ENCODE measurements around the gene VPS13A. TPM values are rescaled to one million over a fixed set of nuclear protein-coding genes. Genes with fewer than 3 reads are reported as not detected.
A peak's percentile ranks its signal among the peaks of the same experiment; 100 is the strongest.

The VPS13A gene
- total RNA-seq, 1 donor from 2014 or later, result 46.0 TPM

DNA sequence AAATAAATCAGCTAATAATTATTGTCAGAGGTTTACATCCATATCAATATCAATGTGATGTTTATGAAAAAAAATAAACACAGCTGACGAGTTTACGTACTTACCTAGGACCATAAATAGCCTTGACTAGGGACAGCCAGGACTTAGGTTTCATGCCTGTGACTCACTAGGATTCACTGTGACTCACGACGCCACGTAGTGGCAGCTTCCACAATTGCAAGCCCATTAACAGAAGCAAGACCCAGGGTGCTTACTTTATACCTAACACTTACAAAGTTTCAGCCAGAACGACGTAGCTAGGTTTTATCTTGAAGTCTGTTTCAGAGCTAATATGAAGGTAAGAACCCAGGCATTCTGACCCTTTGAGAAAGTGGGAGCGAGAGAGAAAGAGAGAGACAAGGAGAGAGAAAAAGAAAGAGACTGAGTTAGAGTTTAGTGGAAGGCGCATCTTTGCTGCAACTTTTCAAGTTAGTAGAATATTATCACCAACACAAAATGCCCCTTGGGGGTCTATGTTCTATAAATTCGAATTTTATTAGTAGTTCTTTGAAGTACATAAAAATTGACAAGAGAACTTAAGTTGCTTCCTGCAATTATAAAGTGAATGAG is 279.6 kb downstream of the VPS13A start:
- no peak overlapping the region for H3K27ac Mint-ChIP-seq (ENCODE audit: unreplicated experiment)
- TF ChIP-seq, protein P1, sequence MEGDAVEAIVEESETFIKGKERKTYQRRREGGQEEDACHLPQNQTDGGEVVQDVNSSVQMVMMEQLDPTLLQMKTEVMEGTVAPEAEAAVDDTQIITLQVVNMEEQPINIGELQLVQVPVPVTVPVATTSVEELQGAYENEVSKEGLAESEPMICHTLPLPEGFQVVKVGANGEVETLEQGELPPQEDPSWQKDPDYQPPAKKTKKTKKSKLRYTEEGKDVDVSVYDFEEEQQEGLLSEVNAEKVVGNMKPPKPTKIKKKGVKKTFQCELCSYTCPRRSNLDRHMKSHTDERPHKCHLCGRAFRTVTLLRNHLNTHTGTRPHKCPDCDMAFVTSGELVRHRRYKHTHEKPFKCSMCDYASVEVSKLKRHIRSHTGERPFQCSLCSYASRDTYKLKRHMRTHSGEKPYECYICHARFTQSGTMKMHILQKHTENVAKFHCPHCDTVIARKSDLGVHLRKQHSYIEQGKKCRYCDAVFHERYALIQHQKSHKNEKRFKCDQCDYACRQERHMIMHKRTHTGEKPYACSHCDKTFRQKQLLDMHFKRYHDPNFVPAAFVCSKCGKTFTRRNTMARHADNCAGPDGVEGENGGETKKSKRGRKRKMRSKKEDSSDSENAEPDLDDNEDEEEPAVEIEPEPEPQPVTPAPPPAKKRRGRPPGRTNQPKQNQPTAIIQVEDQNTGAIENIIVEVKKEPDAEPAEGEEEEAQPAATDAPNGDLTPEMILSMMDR (IDR thresholded peaks at IDR 0.05; ENCODE audit: unreplicated experiment), result peak; percentile 79
- peaks cover 4% of the 10 kb centered on the region for H3K36me3 Mint-ChIP-seq (ENCODE audit: low read depth, unreplicated experiment)
- H3K4me3 Mint-ChIP-seq (ENCODE audit: unreplicated experiment), result no peak overlapping the region
- H3K9me3 Mint-ChIP-seq (ENCODE audit: unreplicated experiment), result no peaks in the 10 kb centered on the region
- peaks cover 2% of the 10 kb centered on the region for H3K27me3 Mint-ChIP-seq (ENCODE audit: unreplicated experiment)
- peak; percentile 89 for DNase-seq (ENCODE audit: low spot score)
- H3K4me1 Mint-ChIP-seq (ENCODE audit: unreplicated experiment), result peaks cover 11% of the 10 kb centered on the region

DNA sequence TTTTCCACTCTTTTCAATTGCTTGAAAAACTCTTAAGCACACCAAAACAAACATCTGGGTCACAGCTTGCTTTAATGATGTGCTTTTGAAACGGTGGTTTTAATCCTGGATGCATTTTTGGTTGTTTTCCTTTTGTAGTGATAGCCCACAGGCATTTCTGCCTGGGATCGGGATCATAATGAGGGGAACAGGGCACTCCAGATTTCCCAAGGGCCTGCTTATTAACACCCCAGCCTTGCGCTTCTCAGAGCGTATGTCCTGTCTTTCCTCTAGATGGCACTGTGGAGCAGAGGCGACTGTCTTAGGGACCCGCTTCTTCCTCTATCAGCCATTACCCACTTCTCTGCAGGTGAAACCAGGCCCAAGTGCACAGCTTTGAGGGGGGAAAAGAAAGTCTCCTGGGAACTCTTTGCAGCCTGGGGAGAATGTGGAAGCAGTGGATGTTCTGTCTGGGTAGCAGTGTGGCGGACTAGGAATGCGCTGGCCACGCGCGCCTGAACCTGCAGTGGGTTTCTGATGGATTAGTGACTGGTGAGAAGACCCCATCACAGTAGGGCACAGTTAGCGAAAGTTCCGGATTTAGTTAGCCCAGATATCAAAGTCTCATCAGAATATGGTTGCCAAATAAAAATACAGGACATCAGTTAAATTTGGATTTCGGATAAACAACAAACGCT is 280.7 kb downstream of the VPS13A start:
- Mint-ChIP-seq H3K27me3 (ENCODE audit: unreplicated experiment) (peaks cover 2% of the 10 kb centered on the region), H3K27ac (ENCODE audit: unreplicated experiment) (no peak overlapping the region), H3K4me3 (ENCODE audit: unreplicated experiment) (no peak overlapping the region), H3K9me3 (ENCODE audit: unreplicated experiment) (no peaks in the 10 kb centered on the region), H3K4me1 (ENCODE audit: unreplicated experiment) (peaks cover 11% of the 10 kb centered on the region), H3K36me3 (ENCODE audit: low read depth, unreplicated experiment) (peaks cover 4% of the 10 kb centered on the region)
- peak; percentile 71 for DNase-seq (ENCODE audit: low spot score)
- TF ChIP-seq, protein P1 (IDR thresholded peaks at IDR 0.05; ENCODE audit: unreplicated experiment), result peak; percentile 74

DNA sequence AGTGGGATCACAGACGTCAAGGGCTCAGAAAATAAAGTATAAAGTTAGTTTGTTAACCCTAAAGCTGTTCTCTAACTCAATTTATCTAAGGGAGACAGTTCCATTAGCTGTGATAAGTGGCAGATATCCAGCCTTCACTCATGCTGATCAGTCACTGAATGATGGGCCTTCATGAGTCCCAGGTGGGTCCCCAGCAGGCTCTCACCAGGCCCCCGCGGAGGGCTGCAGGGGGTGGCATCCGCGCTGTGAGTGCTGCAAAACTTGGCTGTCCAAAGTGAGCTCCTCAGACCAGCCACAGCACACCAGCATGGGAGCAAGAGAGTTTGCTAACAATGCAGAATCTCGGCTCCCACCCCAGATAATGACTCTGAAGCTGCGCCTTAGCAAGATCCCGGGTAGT is 283.6 kb downstream of the VPS13A start:
- DNase-seq (ENCODE audit: low spot score), result no peak
- H3K4me1 Mint-ChIP-seq (ENCODE audit: unreplicated experiment), result peaks cover 11% of the 10 kb centered on the region
- H3K9me3 Mint-ChIP-seq (ENCODE audit: unreplicated experiment), result no peaks in the 10 kb centered on the region
- H3K27me3 Mint-ChIP-seq (ENCODE audit: unreplicated experiment), result peaks cover 4% of the 10 kb centered on the region
- H3K27ac Mint-ChIP-seq (ENCODE audit: unreplicated experiment), result no peak overlapping the region
- TF ChIP-seq, protein P1 (IDR thresholded peaks at IDR 0.05; ENCODE audit: unreplicated experiment), result no peak
- H3K36me3 Mint-ChIP-seq (ENCODE audit: low read depth, unreplicated experiment), result no peaks in the 10 kb centered on the region
- no peak overlapping the region for H3K4me3 Mint-ChIP-seq (ENCODE audit: unreplicated experiment)

DNA sequence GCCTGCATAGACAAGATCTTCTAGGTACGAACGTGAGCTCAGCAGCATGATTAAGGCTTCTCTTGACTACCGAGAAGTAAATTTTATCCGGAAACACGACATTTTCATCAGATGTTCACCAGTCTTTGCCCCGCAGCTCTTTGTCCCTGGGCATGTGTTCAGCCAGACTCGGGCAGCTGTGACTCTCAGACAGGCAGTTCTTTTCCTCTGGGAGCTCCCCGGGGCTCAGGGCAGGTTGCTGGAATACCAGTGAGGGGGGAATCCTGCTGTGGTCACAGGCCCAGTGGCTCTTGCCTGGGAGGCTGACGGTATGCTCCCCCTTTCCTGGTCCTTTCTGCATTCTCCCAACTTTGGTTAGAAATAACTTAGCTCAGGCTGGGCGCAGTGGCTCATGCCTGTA is 284.7 kb downstream of the VPS13A start:
- Mint-ChIP-seq H3K27ac (ENCODE audit: unreplicated experiment) (no peak overlapping the region), H3K4me1 (ENCODE audit: unreplicated experiment) (peaks cover 8% of the 10 kb centered on the region), H3K36me3 (ENCODE audit: low read depth, unreplicated experiment) (no peaks in the 10 kb centered on the region), H3K4me3 (ENCODE audit: unreplicated experiment) (no peak overlapping the region), H3K27me3 (ENCODE audit: unreplicated experiment) (peaks cover 6% of the 10 kb centered on the region), H3K9me3 (ENCODE audit: unreplicated experiment) (no peaks in the 10 kb centered on the region)
- TF ChIP-seq, protein P1 (IDR thresholded peaks at IDR 0.05; ENCODE audit: unreplicated experiment), result no peak
- no peak for DNase-seq (ENCODE audit: low spot score)

DNA sequence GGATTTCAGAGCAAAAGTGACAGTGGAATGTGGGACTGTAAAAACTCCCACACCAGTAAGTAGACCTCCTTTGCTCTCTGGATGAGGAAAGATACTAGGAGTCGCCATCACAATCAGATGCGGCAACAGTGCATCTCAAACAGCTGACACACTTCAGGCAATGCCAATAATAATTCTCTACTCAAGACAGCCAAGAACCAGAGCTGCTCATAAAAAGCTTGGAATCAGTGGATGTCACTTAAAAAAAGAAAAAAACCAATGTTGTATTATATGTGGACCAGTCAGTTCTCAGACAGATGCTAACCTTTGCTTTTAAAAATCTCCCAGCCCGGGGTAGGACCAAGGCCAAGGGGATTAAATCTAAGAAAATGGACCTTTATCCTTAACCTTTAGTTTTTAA is 285.8 kb downstream of the VPS13A start:
- TF ChIP-seq, protein P1 (IDR thresholded peaks at IDR 0.05; ENCODE audit: unreplicated experiment), result no peak
- H3K36me3 Mint-ChIP-seq (ENCODE audit: low read depth, unreplicated experiment), result no peaks in the 10 kb centered on the region
- H3K27ac Mint-ChIP-seq (ENCODE audit: unreplicated experiment), result no peak overlapping the region
- DNase-seq (ENCODE audit: low spot score), result no peak
- H3K9me3 Mint-ChIP-seq (ENCODE audit: unreplicated experiment), result no peaks in the 10 kb centered on the region
- H3K4me1 Mint-ChIP-seq (ENCODE audit: unreplicated experiment), result peaks cover 5% of the 10 kb centered on the region
- H3K27me3 Mint-ChIP-seq (ENCODE audit: unreplicated experiment), result peaks cover 4% of the 10 kb centered on the region
- no peak overlapping the region for H3K4me3 Mint-ChIP-seq (ENCODE audit: unreplicated experiment)
